M059J (cell line): ENCODE data around the gene ZNF106. TPM values are rescaled to one million over a fixed set of nuclear protein-coding genes. Genes with fewer than 3 reads are reported as not detected.

Experiments
- DNase-seq: peaks from one replicate; pipeline ENCODE4 v3.0.0-alpha.2; 2012; ENCODE audit warnings: low read depth
- total RNA-seq: library from RNA; depleted of rRNA; stranded (reverse); fragments of >200 nt; shearing (Covaris generic); gene quantifications from 2 replicates; pipeline ENCODE4 v1.2.3, GENCODE V29; 2014

Gene ZNF106
- total RNA-seq, 1 experiment from 2014 or later, result 27.8 TPM

- no peak for DNase-seq
Observed at GRCh38 chr15:42405863-42406482, 85.0 kb downstream of the ZNF106 start.

- no peak for DNase-seq
Observed at GRCh38 chr15:42404461-42405235, 86.3 kb downstream of the ZNF106 start.

GRCh38 chr15:42403389-42403788 lies 87.6 kb downstream of the ZNF106 start:
- no peak for DNase-seq

GRCh38 chr15:42402455-42403205 lies 88.3 kb downstream of the ZNF106 start:
- no peak for DNase-seq

- no peak for DNase-seq
Observed at GRCh38 chr15:42401544-42402454, 89.1 kb downstream of the ZNF106 start.

- no peak for DNase-seq
Observed at GRCh38 chr15:42395838-42396237, 95.1 kb downstream of the ZNF106 start.

- no peak for DNase-seq
Observed at GRCh38 chr15:42394106-42394505, 96.8 kb downstream of the ZNF106 start.

GRCh38 chr15:42392309-42393024 lies 98.5 kb downstream of the ZNF106 start:
- no peak for DNase-seq

GRCh38 chr15:42387603-42388002 lies 103.3 kb downstream of the ZNF106 start:
- DNase-seq, result no peak

GRCh38 chr15:42385980-42386700 lies 104.8 kb downstream of the ZNF106 start:
- DNase-seq, result no peak

GRCh38 chr15:42385206-42385979 lies 105.5 kb downstream of the ZNF106 start:
- DNase-seq, result peak; percentile 48

GRCh38 chr15:42384597-42384996 lies 106.3 kb downstream of the ZNF106 start:
- DNase-seq, result no peak

- no peak for DNase-seq
Observed at GRCh38 chr15:42378011-42378410, 112.9 kb downstream of the ZNF106 start.

GRCh38 chr15:42375941-42376340 lies 115.0 kb downstream of the ZNF106 start:
- DNase-seq, result no peak

- DNase-seq, result no peak
Observed at GRCh38 chr15:42375252-42375651, 115.7 kb downstream of the ZNF106 start.

- no peak for DNase-seq
Observed at GRCh38 chr15:42374810-42375209, 116.1 kb downstream of the ZNF106 start.

GRCh38 chr15:42373936-42374335 lies 117.0 kb downstream of the ZNF106 start:
- DNase-seq, result no peak

- DNase-seq, result no peak
Observed at GRCh38 chr15:42373274-42373673, 117.7 kb downstream of the ZNF106 start.

GRCh38 chr15:42371096-42371495 lies 119.8 kb downstream of the ZNF106 start:
- peak; percentile 21 for DNase-seq
